Right hindlimb (tissue), 1 donor: ENCODE data around the gene KCNQ4.

Source experiments
- DNase-seq: peaks from one replicate; pipeline ENCODE4 v3.0.0-alpha.2; 2018

KCNQ4 gene

GRCh38 chr1:40823345-40823744, 39.8 kb downstream of the KCNQ4 start:
- DNase-seq, result no peak

DNA sequence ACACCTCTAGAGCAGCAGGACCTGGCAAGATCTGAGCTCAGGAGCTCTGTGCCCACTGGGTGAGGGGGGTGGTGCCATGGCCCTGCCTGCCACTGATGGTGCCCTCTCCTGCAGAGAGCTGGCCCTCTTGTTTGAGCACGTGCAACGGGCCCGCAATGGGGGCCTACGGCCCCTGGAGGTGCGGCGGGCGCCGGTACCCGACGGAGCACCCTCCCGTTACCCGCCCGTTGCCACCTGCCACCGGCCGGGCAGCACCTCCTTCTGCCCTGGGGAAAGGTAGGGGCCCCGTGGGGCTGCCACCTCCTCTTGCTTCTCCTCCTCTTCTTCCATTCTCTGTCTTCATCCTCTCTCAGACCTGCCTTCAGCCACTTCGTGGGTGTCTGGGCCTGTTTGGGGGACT, 40.4 kb downstream of the KCNQ4 start:
- DNase-seq, result no peak

GRCh38 chr1:40824591-40825434, 41.2 kb downstream of the KCNQ4 start:
- no peak for DNase-seq

DNA sequence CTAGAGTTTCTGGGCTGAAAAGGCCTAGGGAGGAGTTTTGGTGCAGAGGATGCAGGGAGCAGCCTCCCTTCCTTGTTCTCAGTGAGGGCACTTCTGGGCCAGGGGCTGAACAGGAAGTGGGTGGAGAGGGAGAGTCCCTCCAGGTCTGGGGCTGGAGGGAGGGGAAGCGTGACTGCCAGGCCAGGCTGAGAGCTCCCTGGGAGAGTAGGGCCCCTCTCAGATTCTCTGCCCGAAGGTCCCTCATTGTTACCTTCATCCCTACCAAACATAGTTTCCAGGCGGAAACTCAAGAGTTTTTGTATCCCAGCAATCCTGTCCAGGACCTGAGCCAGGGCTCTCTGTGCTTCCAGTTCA, 41.8 kb downstream of the KCNQ4 start:
- DNase-seq, result no peak

GRCh38 chr1:40825996-40826395, 42.4 kb downstream of the KCNQ4 start:
- DNase-seq, result no peak

DNA sequence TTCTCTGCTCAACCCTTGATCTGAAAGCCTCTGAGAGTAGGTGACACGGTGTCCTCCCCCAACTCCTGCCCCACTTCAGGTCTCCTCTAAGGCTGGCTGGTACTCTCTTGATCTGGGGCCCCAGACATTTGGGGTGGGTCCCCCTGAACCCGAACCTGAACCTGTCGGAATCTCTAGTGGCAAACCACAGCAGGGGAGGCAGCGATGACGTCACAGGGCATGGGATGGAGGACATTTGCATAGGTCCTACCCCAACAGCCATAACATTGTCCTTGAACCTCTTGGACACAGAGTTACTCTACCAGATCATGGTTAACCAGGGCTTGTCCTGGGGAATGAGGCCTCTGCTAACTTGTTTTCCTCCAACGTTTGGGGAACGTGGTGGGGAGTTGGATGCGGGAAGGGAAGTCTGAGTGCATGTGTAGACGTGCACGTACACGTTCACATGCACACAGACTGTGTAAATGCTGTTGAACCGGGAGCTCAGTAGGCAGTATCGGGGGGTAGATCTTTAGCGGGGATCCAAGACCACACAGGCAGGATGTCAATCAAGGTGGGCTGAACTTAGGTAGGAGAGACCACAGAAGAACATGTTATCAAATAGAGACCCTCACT, 46.2 kb downstream of the KCNQ4 start:
- no peak for DNase-seq

DNA sequence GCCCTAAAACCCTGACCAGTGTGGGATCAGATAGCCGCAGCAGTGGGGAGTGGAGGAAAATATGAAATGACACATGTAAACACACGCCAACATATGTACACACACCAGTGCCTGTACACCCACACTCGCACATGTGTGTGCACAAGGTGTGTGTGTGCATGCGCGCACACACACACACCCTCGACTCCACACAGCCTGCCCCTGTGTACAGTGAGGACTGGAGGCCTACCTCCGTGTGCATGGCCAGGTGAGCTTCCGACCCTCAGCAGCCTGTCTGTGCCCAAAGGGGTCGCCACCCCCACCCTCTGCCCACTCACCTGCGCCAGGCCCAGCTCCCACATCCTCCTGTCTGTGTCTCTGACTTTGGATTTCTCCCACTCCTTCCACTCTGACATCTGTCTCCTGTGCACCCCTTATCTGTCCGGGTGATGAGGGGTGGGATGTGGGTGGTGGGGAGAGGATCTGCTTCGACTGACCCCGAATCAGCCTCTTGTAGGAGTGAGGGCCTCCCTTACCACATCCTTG, 46.9 kb downstream of the KCNQ4 start:
- DNase-seq, result no peak

- no peak for DNase-seq
Observed at GRCh38 chr1:40831001-40831732, 47.6 kb downstream of the KCNQ4 start.

GRCh38 chr1:40833979-40834378, 50.4 kb downstream of the KCNQ4 start:
- no peak for DNase-seq

GRCh38 chr1:40834968-40835545, 51.5 kb downstream of the KCNQ4 start:
- no peak for DNase-seq

DNA sequence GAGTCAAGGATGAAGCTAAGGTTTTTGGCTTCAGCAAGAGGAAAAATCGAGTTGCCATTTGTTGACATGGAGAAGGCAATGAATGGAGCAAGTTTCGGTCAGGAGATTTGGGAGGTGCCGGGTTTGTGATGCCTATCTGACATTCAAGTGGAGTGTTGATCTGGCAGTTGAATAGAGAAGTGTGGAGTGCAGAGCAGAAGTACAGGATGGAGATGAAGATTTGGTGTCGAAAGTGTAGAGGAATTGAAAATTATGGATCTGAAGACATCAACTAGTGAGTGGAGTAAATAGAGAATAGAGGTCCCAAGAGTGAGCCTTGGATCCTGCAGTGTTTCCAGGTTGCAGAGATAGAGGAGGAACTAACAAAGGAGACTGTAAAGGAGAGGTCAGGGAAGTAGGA, 52.7 kb downstream of the KCNQ4 start:
- DNase-seq, result no peak

DNA sequence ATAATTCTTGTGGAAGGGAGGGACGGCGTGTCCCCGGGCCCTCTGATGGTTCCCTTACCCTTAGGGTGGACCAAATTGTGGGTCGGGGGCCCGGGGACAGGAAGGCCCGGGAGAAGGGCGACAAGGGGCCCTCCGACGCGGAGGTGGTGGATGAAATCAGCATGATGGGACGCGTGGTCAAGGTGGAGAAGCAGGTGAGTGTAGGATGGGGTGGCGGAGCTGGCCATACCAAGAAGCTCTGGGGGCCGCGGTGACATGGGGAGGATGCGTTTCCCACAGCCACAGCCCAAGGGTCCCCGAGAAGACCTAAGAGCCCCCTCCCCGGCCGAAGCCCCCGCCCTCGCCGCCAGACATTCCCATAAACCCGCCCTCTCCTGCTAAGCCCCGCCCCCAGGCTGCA, 54.0 kb downstream of the KCNQ4 start:
- DNase-seq, result no peak

DNA sequence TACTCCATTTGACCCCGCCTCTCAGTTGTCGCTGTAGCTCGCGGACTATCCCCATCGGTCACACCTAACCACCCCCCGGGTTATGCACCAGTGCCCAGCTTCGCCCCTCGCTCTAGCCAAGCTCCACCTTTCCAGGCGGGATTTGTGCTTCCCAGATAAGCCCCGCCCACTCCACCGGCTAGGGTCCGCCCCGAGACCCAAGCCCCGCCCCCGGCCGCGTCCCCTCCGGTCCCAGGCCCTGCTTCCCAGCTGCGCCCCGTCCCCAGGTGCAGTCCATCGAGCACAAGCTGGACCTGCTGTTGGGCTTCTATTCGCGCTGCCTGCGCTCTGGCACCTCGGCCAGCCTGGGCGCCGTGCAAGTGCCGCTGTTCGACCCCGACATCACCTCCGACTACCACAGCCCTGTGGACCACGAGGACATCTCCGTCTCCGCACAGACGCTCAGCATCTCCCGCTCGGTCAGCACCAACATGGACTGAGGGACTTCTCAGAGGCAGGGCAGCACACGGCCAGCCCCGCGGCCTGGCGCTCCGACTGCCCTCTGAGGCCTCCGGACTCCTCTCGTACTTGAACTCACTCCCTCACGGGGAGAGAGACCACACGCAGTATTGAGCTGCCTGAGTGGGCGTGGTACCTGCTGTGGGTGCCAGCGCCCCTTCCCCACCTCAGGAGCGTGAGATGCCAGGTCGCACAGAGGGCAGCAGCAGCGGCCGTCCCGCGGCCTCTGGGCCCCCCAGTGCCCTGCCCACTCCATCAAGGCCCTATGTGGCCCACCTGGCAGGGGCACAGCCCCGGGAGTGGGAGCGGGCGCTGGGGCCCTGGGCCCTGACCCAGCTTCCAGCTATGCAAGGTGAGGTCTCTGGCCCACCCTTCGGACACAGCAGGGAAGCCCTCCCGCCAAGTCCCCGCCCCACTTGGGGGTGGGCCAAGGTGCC, 54.7 kb downstream of the KCNQ4 start:
- DNase-seq, result no peak

GRCh38 chr1:40838980-40839942, 55.7 kb downstream of the KCNQ4 start:
- DNase-seq, result no peak

- DNase-seq, result no peak
Observed at GRCh38 chr1:40839943-40840335, 56.4 kb downstream of the KCNQ4 start.

DNA sequence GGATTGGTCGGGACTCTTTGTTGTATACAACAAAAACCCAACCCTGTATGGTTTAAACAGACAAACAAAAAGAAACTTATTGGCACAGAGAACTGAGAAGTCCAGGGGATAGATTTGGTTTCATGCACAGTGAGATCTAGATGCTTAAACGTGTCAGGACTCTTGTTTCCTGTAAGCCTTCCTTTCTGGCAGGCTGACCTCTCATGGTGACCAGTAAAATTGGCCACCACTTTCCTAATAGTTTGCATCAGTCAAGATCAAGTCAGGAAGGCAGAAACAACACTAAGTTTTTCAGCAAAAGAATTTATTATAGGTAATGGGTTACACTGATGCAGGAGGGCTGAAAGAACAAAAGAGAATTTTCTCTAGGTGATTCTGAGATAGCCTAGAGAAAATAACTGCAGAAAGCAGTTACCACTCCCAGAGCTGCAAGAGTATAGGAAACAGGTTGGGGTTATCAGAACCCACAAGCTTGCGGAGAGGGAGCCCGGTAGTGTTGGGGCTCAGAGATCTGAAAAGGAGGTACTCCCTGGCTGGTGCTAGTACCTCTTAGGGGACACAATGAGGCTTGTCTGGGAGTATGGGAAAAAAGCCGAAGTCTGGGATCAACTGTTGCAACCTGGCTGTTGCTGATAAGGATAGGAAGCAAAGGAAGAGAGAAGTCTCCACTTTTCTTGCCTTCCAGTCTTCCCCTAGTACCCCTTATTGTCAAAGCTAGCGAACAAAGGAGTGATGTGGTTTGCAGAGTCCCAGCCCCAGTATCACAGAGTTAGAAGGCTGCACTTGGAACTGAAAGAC, 57.1 kb downstream of the KCNQ4 start:
- DNase-seq, result no peak

- DNase-seq, result no peak
Observed at GRCh38 chr1:40841602-40842001, 58.0 kb downstream of the KCNQ4 start.

DNA sequence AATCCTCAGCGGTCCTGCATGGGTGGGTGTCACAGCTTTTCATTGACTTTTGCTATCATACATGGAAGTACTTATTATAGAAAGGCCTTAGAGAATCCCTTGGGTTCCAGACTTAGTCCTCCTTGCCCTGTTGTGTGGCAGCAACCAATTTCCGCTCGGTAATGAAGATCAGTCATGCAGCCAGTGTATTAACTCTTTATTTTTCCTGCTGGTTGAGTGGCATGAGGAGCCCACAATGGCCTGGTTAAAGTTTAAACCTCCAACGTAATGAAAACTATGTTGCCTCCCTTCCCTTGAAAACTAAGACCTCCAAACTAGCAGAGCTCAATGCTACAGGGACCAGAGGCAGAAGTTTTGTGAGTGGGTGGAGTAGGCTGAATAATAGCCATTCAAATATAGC, 58.6 kb downstream of the KCNQ4 start:
- no peak for DNase-seq

GRCh38 chr1:40842691-40843090, 59.1 kb downstream of the KCNQ4 start:
- DNase-seq, result no peak

DNA sequence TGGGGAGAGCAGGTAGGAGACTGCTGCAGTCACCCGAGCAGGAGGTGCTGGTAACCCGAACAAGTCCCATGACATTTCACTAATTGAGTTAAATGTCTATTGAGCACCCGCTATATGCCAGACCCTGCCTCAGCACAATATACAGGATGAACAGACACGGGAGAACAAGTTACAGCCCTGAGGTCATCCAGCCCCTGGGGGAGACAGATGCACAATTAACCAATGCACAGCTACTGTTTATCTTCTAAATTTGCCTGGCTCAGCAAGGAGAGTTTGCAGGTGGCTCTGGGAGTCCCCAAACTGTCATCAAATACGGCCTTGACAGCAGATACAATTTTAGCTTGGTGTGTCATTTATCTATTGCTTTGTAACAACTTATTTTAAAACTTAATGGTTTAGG, 60.5 kb downstream of the KCNQ4 start:
- DNase-seq, result no peak
